Esophagus muscularis mucosa (tissue), 4 donors: ENCODE measurements around the gene TAL1. TPM values are rescaled to one million over a fixed set of nuclear protein-coding genes. Genes with fewer than 3 reads are reported as not detected.

Source experiments
- DNase-seq: peaks from one replicate; pipeline ENCODE4 v3.0.0-alpha.2; 2017; ENCODE audit errors: extremely low spot score
- H3K27ac ChIP-seq, 4 donors: fragments of 200-600 bp; sonication (generic); replicated peaks in 1 of 4; 1 replicate in 3 of 4; 2 replicates in 1 of 4; pipeline ENCODE4 v1.5.1; 2016 to 2019; ENCODE audit warnings: mild to moderate bottlenecking in 1 of 4
- H3K27me3 ChIP-seq, 4 donors: fragments of 200-600 bp; sonication (generic); one replicate each; pipeline versions ENCODE4 v1.5.1 to v1.6.0; 2016 to 2019
- H3K36me3 ChIP-seq, 4 donors: fragments of 200-600 bp; sonication (generic); one replicate each; pipeline ENCODE4 v1.5.1; 2016 to 2019
- H3K4me1 ChIP-seq, 4 donors: fragments of 200-600 bp; sonication (generic); one replicate each; pipeline ENCODE4 v1.5.1; 2016 to 2019
- H3K4me3 ChIP-seq, 4 donors: fragments of 200-600 bp; sonication (generic); 1 replicate in 2 of 4; 2 replicates in 2 of 4; pipeline ENCODE4 v1.5.1; 2016 to 2019; ENCODE audit warnings: mild to moderate bottlenecking in 4 of 4, moderate library complexity in 1 of 4
- H3K9me3 ChIP-seq, 4 donors: fragments of 200-600 bp; sonication (generic); 1 replicate in 3 of 4; 2 replicates in 1 of 4; pipeline ENCODE4 v1.5.1; 2016 to 2019
- EP300 ChIP-seq: sonication (generic); formaldehyde crosslinking; IDR thresholded peaks from one replicate; pipeline ENCODE4 v1.6.1; 2017; ENCODE audit warnings: antibody characterized with exemption
- POLR2A ChIP-seq: fragments of 450-650 bp; IDR thresholded peaks from one replicate; pipeline ENCODE4 v1.6.1; 2017; ENCODE audit warnings: antibody characterized with exemption, moderate library complexity, mild to moderate bottlenecking, low read depth
- POLR2AphosphoS5 ChIP-seq, 2 donors: sonication (generic); formaldehyde crosslinking; IDR thresholded peaks; one replicate each; pipeline ENCODE4 v1.6.1; 2017; ENCODE audit warnings: antibody characterized with exemption in 2 of 2
- WGBS: methylation state at CpG from one replicate; pipeline ENCODE4 v1.1.5; 2018; 5-methylcytosine and 5-hydroxymethylcytosine counted together
- intact Hi-C: fragments of 100-400 bp; cut with DNase I; formaldehyde crosslinking; loops from one replicate; pipeline ENCODE4 v1.15.1; 2023
- total RNA-seq, 4 donors: library from RNA; depleted of rRNA; stranded (reverse); fragments of >200 nt; gene quantifications; one replicate each; pipeline versions ENCODE4 v1.1.0 to v1.2.1, GENCODE V29; 2016
- TF ChIP-seq, protein P1 (sequence below), 3 experiments: fragments of 200-600 bp in 2 of 3; fragments of 450-650 bp in 1 of 3; sonication (generic) in 2 of 3; IDR thresholded peaks; one replicate each; pipeline ENCODE4 v1.5.1; 2017 to 2019; ENCODE audit warnings: antibody characterized with exemption in 3 of 3, mild to moderate bottlenecking in 2 of 3, moderate library complexity in 1 of 3

TAL1 gene
- total RNA-seq, 4 donors from 2014 or later: 2.5 to 4.8 (median 4.1) TPM

DNA sequence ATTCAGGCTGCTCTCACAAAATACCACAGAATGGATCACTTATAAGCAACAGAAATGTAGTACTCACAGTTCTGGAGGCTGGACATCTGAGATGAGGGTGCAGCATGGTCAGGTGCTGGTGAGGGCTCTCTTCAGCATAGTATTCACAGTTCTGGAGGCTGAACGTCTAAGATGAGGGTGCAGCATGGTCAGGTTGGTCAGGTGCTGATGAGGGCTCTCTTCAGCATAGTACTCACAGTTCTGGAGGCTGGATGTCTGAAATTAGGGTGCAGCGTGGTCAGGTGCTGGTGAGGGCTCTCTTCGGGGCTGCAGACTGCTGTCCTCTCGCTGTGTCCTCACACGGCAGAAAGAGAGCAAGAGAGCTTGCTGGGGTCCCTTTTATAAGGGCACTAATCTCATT lies 59.2 kb downstream of the TAL1 start:
- no peak overlapping the region for H3K4me3 ChIP-seq
- DNase-seq: peak; percentile 77
- 80% methylated on average over 5 of the region's 5 CpGs for WGBS
- H3K9me3 ChIP-seq: peaks cover 0 to 8% (median 3%) of the 10 kb centered on the region in 4 donors
- intact Hi-C loops: no loop called here
- TF ChIP-seq POLR2AphosphoS5 (IDR thresholded peaks at IDR 0.05) (no peak), EP300 (no peak), POLR2A (no peak)
- TF ChIP-seq, protein P1, sequence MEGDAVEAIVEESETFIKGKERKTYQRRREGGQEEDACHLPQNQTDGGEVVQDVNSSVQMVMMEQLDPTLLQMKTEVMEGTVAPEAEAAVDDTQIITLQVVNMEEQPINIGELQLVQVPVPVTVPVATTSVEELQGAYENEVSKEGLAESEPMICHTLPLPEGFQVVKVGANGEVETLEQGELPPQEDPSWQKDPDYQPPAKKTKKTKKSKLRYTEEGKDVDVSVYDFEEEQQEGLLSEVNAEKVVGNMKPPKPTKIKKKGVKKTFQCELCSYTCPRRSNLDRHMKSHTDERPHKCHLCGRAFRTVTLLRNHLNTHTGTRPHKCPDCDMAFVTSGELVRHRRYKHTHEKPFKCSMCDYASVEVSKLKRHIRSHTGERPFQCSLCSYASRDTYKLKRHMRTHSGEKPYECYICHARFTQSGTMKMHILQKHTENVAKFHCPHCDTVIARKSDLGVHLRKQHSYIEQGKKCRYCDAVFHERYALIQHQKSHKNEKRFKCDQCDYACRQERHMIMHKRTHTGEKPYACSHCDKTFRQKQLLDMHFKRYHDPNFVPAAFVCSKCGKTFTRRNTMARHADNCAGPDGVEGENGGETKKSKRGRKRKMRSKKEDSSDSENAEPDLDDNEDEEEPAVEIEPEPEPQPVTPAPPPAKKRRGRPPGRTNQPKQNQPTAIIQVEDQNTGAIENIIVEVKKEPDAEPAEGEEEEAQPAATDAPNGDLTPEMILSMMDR (IDR thresholded peaks at IDR 0.05): no peak
- H3K27ac ChIP-seq: no peak overlapping the region
- peaks cover 0 to 9% (median 7%) of the 10 kb centered on the region in 4 donors for H3K4me1 ChIP-seq
- no peaks in the 10 kb centered on the region for H3K36me3 ChIP-seq
- peaks cover 0 to 32% (median 0%) of the 10 kb centered on the region in 4 donors for H3K27me3 ChIP-seq

Other genes starting within 250 kb of the TAL1 start
- 10 to 100 TPM in 1 of 4 donors, 1 to 10 TPM in 3; 3.0 to 11.2 (median 4.1) TPM for gene CYP4X1, start 208.6 kb downstream of the TAL1 start, total RNA-seq
- gene CYP4Z1, start 165.0 kb downstream of the TAL1 start, total RNA-seq: 1 to 10 TPM; 1.1 to 2.8 (median 1.5) TPM
- gene CYP4A22, start 94.8 kb downstream of the TAL1 start, total RNA-seq: under 1 TPM in 2 of 4 donors, not detected in 2; 0.19 to 0.46 TPM
- gene PDZK1IP1, start 42.2 kb downstream of the TAL1 start, total RNA-seq: 1 to 10 TPM in 1 of 4 donors, not detected in 3; 1.8 TPM
- gene STIL, start 81.9 kb upstream of the TAL1 start, total RNA-seq: 1 to 10 TPM in 1 of 4 donors, under 1 TPM in 3; 0.06 to 2.5 (median 0.78) TPM
- gene CMPK1, start 101.6 kb upstream of the TAL1 start, total RNA-seq: 100 to 1,000 TPM in 3 of 4 donors, 10 to 100 TPM in 1; 94.6 to 167 (median 121) TPM
- gene FOXE3, start 184.1 kb upstream of the TAL1 start, total RNA-seq: not detected
- gene FOXD2, start 205.8 kb upstream of the TAL1 start, total RNA-seq: under 1 TPM in 3 of 4 donors, not detected in 1; under 0.01 to 0.57 (median 0.19) TPM